NT2/D1 (cell line): ENCODE measurements around the gene ZNF230.

Source experiments
- YY1 ChIP-seq: IDR thresholded peaks from 2 replicates; pipeline ENCODE4 v1.6.1; 2011; ENCODE audit not compliant: insufficient read length, insufficient read depth
- ZNF274 ChIP-seq: IDR thresholded peaks from 2 replicates; pipeline ENCODE4 v1.6.1; 2011; ENCODE audit warnings: mild to moderate bottlenecking, low read depth, low read length

- no peak for TF ChIP-seq YY1
- no peak for TF ChIP-seq ZNF274
Measured at GRCh38 chr19:43966079-43966694, 36.6 kb upstream of the ZNF230 start.
